PFSK-1 (cell line): ENCODE results near the gene HPGD.

ENCODE experiments used
- POLR2AphosphoS5 ChIP-seq: IDR thresholded peaks from 2 replicates; pipeline ENCODE4 v1.6.1; 2012; ENCODE audit warnings: low read depth, mild to moderate bottlenecking, control low read depth, low read length, moderate library complexity
- SIN3A ChIP-seq: IDR thresholded peaks from 2 replicates; pipeline ENCODE4 v1.6.1; 2012; ENCODE audit warnings: mild to moderate bottlenecking, low read length, moderate library complexity, borderline replicate concordance; ENCODE audit not compliant: insufficient read depth
- TAF1 ChIP-seq: IDR thresholded peaks from 2 replicates; pipeline ENCODE4 v1.6.1; 2012; ENCODE audit warnings: low read length, control low read depth, borderline replicate concordance; ENCODE audit not compliant: insufficient read depth
- TF ChIP-seq, protein P1 (sequence below), 2 experiments: IDR thresholded peaks; 2 replicates each; pipeline versions ENCODE4 v1.6.1 to v1.8.0; 2011 to 2012; ENCODE audit warnings: low read depth in 2 of 2, low read length in 2 of 2, control low read depth in 1 of 2, inconsistent platforms in 1 of 2, mild to moderate bottlenecking in 1 of 2, moderate library complexity in 1 of 2; ENCODE audit not compliant: insufficient read depth in 1 of 2

DNA sequence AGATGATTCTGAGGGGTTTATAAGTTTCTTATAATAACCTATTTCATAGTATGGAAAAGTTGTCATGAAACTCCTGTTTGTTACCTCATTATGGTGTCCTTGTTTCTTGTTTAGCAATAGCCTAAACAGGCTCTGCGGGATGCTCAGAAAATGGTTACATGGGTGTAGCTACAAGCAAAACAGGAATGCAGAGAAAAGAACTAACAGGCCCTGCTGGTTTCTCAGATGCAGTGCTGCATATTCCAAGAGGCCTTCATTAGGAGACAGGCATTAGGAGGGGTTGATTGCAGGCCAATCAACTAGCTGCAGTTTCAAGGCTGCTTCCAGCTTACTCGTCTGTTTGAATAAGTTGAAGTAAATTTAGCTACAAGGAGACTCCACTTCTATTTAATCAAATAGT, 37.6 kb upstream of the HPGD start:
- no peak for TF ChIP-seq POLR2AphosphoS5
- TF ChIP-seq, protein P1, sequence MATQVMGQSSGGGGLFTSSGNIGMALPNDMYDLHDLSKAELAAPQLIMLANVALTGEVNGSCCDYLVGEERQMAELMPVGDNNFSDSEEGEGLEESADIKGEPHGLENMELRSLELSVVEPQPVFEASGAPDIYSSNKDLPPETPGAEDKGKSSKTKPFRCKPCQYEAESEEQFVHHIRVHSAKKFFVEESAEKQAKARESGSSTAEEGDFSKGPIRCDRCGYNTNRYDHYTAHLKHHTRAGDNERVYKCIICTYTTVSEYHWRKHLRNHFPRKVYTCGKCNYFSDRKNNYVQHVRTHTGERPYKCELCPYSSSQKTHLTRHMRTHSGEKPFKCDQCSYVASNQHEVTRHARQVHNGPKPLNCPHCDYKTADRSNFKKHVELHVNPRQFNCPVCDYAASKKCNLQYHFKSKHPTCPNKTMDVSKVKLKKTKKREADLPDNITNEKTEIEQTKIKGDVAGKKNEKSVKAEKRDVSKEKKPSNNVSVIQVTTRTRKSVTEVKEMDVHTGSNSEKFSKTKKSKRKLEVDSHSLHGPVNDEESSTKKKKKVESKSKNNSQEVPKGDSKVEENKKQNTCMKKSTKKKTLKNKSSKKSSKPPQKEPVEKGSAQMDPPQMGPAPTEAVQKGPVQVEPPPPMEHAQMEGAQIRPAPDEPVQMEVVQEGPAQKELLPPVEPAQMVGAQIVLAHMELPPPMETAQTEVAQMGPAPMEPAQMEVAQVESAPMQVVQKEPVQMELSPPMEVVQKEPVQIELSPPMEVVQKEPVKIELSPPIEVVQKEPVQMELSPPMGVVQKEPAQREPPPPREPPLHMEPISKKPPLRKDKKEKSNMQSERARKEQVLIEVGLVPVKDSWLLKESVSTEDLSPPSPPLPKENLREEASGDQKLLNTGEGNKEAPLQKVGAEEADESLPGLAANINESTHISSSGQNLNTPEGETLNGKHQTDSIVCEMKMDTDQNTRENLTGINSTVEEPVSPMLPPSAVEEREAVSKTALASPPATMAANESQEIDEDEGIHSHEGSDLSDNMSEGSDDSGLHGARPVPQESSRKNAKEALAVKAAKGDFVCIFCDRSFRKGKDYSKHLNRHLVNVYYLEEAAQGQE (IDR thresholded peaks at IDR 0.05; ENCODE audit: insufficient read depth in 1 of 2, low read depth in 2 of 2, low read length in 2 of 2) = no peak
- TF ChIP-seq SIN3A = no peak
- TF ChIP-seq TAF1 = no peak
